HCT116 (cell line): ENCODE measurements around the gene SLC35G6.

Experiments used
- CBX3 ChIP-seq: IDR thresholded peaks from 2 replicates; pipeline ENCODE4 v1.6.1; 2012; ENCODE audit warnings: low read depth
- POLR2A ChIP-seq: IDR thresholded peaks from 2 replicates; pipeline ENCODE4 v1.7.0; 2011; ENCODE audit warnings: borderline replicate concordance; ENCODE audit not compliant: insufficient read depth, insufficient read length; ENCODE audit errors: extremely low read depth
- RAD21 ChIP-seq: IDR thresholded peaks from 2 replicates; pipeline ENCODE4 v1.6.1; 2012; ENCODE audit warnings: low read depth, mild to moderate bottlenecking

- TF ChIP-seq POLR2A (no peak), RAD21 (no peak), CBX3 (no peak)
Observed at GRCh38 chr17:7432296-7432695, 49.0 kb upstream of the SLC35G6 start.
